UCSD-AML1 (cell line): Measurements from ENCODE around the gene SIRT7.

Experiments used
- DNase-seq: peaks from one replicate; lab custom pipeline; 2025; ENCODE audit not compliant: unreplicated experiment; lab: John Stamatoyannopoulos, UW

SIRT7 gene

DNA sequence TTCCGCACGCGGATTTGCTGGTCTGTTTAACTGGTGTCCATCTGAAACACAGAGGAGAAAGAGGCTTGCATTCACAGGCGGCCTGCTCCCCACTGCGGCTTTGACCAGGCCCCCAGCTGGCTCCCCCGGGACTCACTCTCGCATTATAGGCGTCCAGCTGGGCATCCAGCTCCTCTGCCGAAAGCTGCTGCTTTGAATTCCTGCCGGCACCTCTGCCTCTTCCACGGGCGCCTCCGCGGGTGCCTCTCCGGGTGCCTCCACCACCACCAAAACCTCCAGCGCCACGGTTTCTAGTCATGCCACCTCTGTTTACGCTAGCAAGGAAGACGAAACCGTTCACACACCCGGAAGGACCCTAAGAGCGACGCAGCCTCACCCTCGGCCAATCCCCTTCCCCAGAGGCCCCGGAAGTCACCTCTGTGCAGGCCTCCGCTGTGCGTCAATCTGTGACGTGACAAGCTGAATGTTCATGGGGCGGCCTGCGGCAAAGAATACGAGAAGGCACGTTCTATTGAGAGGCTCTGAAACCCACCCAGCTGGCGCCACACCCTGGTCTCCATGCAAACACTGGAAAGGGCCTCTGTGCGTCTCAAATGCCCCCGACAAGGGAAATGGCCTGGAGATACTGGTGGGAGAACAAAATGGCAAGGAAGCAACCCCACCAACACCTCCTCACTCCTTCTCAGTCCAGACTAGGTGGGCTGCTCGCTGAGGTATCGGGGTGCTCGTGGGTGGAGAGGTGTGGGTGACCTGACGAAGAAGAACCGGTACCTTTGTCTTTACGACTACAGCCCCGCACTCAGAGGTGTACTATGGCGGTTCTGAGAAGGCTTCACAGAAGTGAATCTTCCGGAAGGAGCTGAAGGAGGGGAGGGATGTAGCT lies 29.6 kb downstream of the SIRT7 start:
- no peak for DNase-seq

DNA sequence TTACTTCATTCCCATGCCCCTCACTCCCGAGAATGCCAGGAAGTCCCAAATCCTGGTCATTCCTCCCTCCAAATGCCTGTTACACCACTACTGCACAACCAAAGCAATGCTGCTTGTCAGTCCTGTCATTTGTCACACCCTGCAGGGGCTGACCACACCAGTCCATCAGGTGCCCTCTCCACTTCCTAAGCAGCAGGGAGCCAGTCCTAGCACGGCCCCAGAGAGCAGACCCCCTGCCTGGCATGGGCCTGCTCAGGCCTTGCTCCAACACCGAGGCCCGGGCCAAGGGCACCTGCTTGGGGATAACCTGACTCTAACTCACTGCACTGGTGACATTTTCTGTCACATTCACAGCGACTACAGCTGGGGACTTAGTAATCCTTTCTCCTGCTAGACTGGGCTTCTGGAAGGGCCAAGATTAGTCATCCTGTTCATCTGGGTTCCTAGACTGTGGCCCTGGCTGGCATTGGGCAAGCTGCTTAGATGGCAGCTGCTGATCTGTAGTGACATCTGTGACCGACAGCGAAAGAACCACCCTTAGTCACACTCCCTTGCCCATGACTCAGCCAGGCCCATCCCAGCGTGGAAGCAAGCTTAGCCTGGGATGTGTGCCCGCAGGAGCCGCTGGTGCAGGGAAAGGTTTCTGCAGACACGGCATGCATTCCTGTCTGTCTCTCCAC lies 32.0 kb downstream of the SIRT7 start:
- no peak for DNase-seq

DNA sequence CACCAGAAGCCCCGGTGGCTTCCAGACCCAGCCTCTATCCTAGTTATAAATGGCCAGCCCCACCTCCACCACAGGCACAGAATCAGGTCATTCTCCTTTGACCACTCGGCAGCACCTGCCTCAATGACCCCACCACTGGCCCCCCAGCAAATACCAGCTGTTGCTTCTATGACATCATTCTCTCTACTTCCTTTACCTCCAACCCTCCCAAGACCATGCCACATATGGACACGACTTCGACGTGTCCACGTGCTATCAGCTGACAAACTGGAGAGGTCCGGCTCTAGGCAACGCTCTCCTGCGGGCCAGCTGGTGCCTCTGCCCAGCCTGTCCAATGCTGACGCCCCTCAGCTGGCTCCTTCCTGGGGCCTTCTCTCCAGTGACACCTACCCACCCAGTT lies 32.5 kb downstream of the SIRT7 start:
- DNase-seq, result no peak

DNA sequence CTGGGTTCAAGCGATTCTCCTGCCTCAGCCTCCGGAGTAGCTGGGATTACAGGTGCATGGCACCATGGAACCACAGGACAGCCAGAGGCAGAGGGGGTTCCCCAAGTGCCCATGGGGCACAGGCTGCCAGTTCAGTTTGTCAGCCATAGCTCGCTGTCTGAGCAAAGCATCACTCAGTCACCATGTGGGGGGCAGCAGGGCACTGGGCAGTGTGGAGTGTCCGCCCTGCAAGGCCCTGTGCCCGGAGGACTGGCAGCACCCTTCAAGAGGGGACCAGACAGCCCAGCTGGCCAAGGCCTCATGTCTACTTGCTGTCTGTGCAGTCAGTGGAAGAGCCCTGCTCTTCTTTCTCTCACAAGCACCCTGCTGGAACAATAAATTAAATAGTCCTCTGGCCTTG lies 33.0 kb downstream of the SIRT7 start:
- no peak for DNase-seq

DNA sequence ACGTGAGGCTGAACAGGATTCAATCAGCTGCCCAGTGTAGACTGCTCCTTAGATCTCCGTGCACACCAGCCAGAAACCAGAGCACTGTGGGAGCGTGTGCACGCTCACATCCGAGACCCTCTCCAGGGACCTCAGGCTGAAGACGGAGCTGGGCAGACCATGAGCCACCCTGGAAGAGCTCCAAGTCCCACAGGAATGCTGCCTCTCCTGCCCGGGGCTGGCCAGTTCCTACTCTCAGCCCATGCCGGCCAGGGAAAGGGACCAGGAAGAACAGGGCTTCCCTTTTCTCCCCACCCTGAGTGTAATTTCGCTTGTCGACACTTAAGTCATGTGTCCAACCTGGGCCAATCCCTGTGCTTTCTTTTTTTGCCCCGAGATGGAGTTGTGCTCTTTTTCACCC lies 33.5 kb downstream of the SIRT7 start:
- no peak for DNase-seq

DNA sequence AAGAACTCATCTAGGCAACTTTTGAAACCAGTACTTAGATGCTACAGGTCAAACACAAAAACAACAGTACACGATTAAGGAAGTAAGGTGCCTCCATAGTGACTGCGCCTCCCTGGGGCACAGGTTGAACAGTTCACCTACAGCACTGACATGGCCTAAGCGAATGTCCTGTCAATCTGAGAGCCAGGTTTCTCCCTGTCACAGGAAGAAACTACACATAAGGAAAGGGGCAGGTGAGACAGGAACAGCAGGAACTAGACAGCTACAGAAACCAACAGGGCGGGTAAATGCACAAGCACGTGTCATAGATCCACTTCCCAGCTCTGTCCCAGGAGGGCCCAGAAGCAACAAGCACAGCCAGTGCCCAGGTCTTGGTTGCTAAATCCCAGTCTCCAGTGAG lies 38.9 kb downstream of the SIRT7 start:
- DNase-seq, result no peak

DNA sequence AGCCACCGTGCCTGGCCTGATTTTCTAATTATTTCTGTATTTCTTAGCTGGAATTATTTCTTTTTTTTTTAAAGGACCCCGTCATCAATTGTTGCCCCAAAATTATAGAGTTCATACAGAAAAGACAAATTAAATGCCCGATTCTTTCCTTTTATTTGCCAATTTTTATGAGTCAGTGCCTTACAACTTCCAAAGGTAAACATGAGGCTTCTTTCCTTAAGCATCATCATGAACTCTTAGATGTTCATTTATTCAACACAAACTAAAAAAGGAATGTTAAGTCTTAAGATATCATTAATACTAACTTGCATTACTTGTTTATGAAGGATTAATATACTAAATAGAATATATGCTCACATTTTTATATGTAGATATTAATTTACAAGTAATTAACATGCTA lies 39.7 kb downstream of the SIRT7 start:
- no peak for DNase-seq

DNA sequence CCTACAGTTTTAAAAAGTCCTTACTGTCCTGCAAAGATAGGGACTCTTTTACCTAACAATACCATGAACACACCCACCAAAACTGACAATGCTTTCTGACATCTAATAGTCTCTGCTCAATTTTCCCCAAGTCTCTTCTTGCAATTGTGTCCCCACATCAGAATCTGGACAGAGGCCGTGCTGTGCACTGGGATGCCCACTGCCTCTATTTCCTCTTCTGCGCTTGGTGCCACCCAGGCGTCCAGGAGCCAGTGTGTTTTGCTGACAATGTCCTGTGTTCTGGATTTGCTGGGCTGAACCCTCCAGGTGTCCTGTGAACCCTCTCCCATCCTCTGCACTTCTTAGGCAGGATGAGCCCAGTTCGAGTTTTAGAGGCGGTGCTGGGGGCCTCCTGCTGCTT lies 40.4 kb downstream of the SIRT7 start:
- DNase-seq, result no peak

DNA sequence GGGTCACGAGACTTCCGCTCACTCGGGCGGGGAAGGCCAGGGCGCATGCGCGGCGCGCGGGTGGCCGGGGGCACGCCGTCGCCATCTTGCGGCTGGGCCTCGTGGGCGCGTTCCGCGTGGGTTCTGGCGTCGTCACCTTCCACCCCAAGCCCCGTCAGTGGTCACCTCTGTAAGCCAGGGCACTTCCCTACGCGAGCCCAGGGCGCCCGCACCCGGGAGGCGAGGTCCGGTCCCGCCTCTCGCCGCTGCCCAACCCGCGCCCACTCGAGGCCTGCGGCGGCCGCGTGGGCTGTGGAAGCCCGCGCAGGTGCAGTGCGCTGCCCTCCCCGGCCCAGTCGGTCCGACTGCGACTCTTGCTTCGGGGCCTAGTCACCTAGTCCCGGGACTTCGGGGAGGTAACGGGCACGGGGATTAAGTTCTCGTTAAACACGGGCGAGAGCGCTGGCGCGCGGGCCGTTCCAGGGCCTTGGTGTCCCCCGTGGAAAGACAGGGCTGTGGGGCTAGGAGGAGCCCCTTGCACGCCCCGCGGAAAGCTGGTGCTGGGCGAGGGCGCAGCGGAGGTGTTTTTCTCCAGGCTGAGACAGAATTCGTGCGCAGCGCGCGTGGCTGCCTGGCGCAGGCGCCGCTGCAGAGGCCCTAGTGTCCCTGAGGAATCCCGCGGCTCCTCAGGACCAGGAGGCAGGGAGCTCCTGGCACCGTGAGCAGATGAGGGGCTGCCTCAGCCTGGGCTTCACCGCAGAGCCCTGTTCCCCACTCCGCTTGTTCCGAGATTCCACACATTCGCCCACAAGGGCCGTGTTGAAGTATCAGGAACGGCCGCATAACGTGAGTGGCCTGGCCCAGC lies 46.4 kb downstream of the SIRT7 start:
- peak; percentile 93 for DNase-seq

DNA sequence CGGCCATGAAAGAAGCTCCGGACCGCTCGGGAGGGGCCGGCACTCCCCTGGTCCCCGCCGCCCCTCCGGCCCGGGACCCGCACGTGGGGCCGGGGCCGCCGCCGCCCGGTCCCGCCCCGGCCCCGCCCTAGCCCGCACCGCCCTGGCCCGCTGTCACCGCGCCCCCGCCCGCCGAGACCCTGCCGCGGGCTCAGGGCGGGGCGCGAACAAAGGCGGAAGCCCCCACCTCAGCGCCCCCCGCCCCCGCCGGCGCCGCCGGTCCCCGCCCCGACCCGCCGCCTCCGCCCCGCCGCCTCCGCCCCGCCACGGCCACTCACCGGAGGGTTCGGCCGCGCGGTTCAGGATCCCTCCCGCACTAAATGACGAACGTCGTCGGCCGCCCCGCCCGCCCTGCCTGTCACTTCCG lies 47.0 kb downstream of the SIRT7 start, which contains the start of gene ARHGDIA:
ARHGDIA (minus strand) TSS at position 357 of the 406 bp plus-strand sequence. CDS start 1,407 bp downstream, outside the sequence.
- no peak for DNase-seq

DNA sequence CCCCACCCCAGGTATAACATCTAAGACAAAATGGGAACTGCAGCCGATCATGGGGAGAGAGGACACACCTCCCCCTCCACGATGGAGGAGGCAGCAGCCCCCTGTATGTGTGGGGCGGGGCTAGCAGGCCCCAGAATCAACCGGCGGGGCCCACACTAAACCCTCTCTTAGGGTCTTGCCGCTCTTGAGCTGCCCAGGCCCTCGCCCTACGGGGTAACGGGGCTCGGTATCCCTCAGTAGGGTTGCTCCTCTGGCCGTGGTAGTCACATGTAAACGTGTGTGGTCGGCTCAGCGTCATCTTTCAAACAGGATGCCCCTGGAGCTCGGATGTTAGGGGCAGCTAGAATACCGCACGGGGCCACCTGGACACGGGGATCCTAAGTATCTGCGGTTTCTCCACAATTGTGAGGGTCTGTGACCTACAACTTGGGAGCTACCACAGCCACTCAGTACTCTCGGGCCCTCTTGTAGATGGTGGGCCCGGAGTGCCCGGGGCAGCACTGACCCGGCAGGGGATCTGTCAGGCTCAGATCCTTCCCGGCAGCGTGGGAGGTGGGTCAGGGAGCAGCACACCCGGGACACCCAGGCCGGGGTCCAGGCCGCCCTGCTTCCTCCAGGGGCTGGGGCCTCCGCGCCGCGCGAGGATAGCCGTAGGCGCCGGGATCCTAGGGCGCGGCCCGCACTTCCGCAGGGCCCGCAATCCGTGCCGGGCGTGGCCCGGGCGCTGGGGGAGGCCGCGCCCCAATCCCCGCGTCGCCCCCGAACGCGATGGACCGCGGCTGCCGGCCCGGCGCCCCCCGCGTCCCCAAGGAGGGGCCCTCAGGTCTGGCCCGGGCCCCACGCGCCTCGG lies 47.6 kb downstream of the SIRT7 start:
- peak; percentile 31 for DNase-seq

DNA sequence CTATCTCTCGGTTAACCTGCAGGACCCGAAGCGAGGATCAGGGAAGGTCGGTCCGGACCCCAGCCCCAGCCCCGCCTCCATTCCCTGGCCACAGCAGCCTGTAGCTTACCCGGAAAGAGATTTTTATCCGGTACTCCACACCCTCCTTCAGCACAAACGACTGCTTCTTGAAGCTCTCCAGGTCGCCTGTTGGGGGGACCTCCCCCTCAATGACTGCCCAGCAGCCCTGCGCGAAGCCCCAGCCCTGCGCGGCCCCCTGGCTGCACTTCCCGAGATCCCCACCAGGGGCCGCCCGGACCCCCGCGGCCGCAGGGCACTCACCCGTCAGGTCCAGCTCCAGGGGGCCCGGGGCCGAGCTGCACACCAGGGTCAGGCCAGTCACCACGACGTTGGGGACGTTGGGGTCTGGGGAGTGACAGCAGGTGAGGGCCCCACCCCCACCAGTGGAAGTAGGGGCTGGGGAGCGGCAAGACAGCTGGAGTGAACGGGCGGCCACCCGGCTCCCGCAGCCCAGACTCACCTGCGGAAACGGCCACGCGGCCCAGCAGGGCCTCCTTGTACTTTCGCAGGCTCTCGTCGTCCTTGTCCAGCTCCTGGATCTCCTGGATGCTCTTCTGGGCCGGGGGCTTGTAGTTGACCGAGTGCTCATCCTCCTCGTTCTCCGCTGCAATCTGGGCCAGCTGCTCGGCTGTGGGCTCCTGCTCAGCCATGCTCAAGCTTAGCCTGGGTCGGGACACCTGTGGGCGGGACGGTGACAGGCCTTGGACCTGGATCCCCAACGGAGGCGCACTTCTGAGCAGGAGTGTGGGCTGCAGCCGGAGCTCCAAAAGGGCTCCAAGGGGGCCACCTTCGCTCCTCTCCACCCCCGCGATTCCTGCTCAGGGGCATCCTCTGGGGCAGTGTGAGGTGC lies 48.5 kb downstream of the SIRT7 start:
- DNase-seq, result no peak

DNA sequence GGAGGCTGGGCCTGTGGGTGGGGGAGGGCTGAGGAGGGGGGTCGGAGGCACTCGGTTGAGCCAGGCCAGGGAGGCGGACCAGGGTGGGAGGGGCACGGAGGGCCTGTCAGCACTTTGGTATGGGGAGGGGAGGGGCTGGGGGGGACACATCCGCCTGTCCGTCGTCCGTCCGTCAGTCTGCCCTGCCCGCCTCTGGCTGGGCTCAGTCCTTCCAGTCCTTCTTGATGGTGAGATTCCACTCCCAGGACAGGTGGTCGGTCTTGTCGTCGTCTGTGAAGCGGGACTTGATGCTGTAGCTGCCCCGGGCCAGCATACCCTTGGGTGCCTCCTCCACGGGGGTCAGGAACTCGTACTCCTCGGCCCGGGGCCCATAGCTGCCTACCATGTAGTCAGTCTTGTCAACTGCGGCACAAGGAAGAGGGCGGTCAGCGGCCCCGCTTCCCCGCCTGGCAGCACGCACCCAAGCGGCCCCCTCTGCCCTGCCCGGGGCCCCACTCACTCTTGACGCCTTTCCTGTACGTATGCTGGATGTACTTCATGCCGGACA lies 49.2 kb downstream of the SIRT7 start:
- no peak for DNase-seq

DNA sequence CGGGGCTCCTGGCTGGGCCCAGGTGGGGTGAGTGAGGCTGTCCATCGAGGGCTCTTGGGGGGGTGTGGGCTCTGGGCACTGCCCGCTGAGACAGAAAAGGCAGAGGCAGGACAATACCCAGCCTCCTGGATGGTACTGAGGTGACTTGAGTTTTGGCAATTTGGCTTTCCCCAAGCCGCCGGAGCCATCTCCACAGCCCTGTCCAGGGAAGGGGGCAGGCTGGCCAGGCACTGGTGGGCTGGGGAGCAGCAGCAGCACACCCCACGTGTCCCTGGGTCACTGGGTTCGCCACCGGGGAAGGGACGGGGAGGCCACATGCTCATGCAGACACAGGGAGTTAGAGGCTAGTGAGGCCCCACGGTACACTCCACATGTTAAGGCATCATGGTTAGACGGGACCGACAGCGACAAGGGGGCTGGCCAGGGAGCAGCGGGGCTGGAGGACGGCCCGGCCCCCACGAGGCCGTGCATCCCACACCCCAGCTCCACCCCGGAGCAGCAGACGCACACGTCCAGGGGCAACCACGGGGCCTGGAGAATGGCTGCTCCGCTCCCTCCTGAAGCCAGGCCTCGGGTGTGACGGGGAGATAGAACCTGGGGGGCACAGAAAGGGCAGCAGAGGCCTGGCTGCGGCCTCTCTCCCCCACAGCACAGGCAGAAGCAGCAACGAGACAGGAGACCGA lies 49.8 kb downstream of the SIRT7 start:
- DNase-seq, result no peak

DNA sequence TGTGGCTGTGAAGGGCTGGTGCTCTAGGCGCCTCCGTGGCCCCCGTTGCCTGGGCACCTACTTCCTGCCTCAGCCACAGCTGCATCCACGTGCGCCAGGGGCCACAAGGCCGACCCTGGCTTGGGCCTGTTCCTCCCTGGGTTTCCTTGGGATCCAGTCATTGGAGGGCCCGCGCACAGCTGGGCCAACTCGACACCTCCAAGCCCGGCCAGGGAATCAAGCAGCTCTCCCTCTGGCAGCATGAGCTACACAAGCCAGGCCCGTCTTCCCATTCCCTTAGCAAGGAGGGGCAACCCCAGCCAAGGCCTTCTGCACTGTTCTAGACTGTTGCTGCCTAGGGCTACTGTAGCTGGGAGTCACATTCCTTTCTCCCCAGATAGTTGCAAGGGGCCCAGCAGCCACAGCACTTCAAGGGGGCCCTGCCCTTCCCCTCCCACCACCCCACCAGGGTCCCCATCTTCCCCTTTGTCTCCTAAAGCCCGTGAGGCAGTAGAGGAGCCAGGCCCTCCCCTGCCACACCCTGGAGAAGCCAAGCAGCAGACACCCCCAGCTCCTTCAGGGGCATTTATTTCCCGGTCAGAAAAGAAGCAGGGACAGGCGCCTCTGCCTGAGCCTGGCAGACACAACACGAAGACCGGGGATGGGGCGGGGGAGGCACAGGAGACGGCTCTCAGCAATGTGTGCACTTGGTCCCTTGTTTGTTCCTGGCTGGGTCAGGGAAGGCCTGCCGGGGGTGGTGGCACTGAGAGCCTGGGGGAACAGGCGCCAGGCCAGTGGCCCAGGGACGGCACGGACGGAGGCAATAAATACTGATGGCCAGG lies 50.6 kb downstream of the SIRT7 start:
- DNase-seq, result peak; percentile 57

DNA sequence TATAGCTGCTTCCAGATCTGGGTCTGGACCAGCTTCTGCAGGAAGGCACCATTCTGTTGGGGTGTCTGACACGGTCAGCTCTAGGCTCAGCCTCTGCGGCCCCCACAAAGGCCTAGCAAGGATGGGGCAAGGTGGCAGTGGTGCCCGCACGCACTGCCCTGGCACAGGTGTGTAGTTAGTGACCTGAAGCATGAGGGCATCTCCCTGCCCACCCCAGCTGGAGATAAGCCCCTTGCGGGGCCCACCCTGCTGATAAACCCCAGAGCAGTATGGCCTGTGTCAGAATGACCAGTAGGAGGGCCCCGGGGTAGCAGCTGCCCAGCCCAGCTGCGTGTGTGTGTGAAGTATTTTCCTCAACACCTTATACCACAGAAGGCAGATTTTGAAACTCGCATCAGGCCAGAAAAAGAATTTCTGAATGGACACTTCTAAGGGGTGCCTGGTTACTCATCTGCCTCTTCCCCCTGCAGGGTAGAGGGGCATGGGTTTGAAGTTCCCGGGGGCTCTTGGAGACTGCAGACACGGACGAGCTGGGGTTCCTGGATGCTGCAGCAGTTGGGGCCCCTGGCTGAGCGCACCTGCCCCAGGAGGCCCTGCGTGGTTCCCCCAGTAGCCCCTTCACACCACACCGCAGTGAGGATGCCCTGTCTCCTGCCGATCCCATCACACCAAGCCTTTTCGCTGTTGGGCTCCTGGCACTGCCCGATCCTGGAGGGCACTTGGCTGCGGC lies 51.4 kb downstream of the SIRT7 start:
- no peak for DNase-seq
